HepG2 (cell line): ENCODE results near the gene RETREG2. TPM values are rescaled to one million over a fixed set of nuclear protein-coding genes. Genes with fewer than 3 reads are reported as not detected.
A peak's percentile ranks its signal among the peaks of the same experiment; 100 is the strongest.

Experiments
- CREM ChIP-seq, 2 experiments: sonication (generic) in 1 of 2; formaldehyde crosslinking in 1 of 2; IDR thresholded peaks; 2 replicates each; pipeline versions ENCODE4 v1.4.0 to v1.6.1; 2016 to 2020; ENCODE audit warnings: antibody characterized with exemption in 1 of 2, mild to moderate bottlenecking in 1 of 2, missing genetic modification reagents in 1 of 2
- KLF16 ChIP-seq, 2 experiments: sonication (generic) in 1 of 2; formaldehyde crosslinking in 1 of 2; IDR thresholded peaks; 2 replicates each; pipeline versions ENCODE4 v1.6.1 to v1.8.0; 2016 to 2023; ENCODE audit warnings: missing genetic modification reagents in 2 of 2, missing compliant biosample characterization in 1 of 2
- NR2F6 ChIP-seq, 2 experiments: IDR thresholded peaks; 2 replicates each; pipeline ENCODE4 v1.6.1; 2016; ENCODE audit warnings: antibody characterized with exemption in 1 of 2, mild to moderate bottlenecking in 1 of 2
- PITX1 ChIP-seq: sonication (generic); formaldehyde crosslinking; IDR thresholded peaks from 2 replicates; pipeline ENCODE4 v1.5.1; 2020; ENCODE audit warnings: mild to moderate bottlenecking, missing genetic modification reagents
- REPIN1 ChIP-seq: sonication (generic); formaldehyde crosslinking; IDR thresholded peaks from 2 replicates; pipeline ENCODE4 v1.8.0; 2022; ENCODE audit warnings: missing genetic modification reagents, low read depth, mild to moderate bottlenecking, borderline replicate concordance
- ZMYM3 ChIP-seq: sonication (generic); formaldehyde crosslinking; IDR thresholded peaks from 2 replicates; pipeline ENCODE4 v1.5.1; 2020; ENCODE audit warnings: mild to moderate bottlenecking, missing genetic modification reagents
- ZNF251 ChIP-seq: sonication (generic); formaldehyde crosslinking; IDR thresholded peaks from 2 replicates; pipeline ENCODE4 v1.9.0; 2021; ENCODE audit warnings: mild to moderate bottlenecking, missing genetic modification reagents
- ZNF383 ChIP-seq: sonication (generic); formaldehyde crosslinking; IDR thresholded peaks from 2 replicates; pipeline ENCODE4 v1.4.0; 2020; ENCODE audit warnings: missing genetic modification reagents, mild to moderate bottlenecking, borderline replicate concordance
- ZNF775 ChIP-seq: sonication (generic); formaldehyde crosslinking; IDR thresholded peaks from 2 replicates; pipeline ENCODE4 v1.4.0; 2020; ENCODE audit warnings: missing genetic modification reagents, mild to moderate bottlenecking, moderate library complexity, borderline replicate concordance
- ZSCAN20 ChIP-seq: sonication (generic); formaldehyde crosslinking; IDR thresholded peaks from 2 replicates; pipeline ENCODE4 v1.4.0; 2020; ENCODE audit warnings: missing genetic modification reagents, mild to moderate bottlenecking, borderline replicate concordance
- polyA plus RNA-seq, 8 experiments: library from polyadenylated mRNA; depleted of rRNA in 3 of 8; stranded (reverse) in 7 of 8; unstranded in 1 of 8; fragments of >200 nt; fragmentation: Illumina TruSeq in 4 of 8; extraction: Trizol in 4 of 8; gene quantifications; 2 replicates each; pipeline versions ENCODE4 v1.2.1 to v1.2.3, GENCODE V29; 2011 to 2016; ENCODE audit warnings: low read depth in 4 of 8, missing spikeins in 1 of 8, mixed read lengths in 1 of 8; ENCODE audit not compliant: insufficient read depth in 1 of 8
- total RNA-seq, 5 experiments: library from RNA; depleted of rRNA; stranded (reverse); fragments of >200 nt; fragmentation: Illumina TruSeq; extraction: Trizol; gene quantifications; 2 replicates each; pipeline ENCODE4 v1.2.3, GENCODE V29; 2016; ENCODE audit warnings: low read depth in 1 of 5
- TF ChIP-seq, protein P1 (sequence below): sonication (generic); formaldehyde crosslinking; IDR thresholded peaks from 2 replicates; pipeline ENCODE4 v1.4.0; 2020; ENCODE audit warnings: missing genetic modification reagents, borderline replicate concordance
- TF ChIP-seq, protein P2 (sequence below): sonication (generic); formaldehyde crosslinking; IDR thresholded peaks from 2 replicates; pipeline ENCODE4 v1.9.0; 2021; ENCODE audit warnings: missing genetic modification reagents, borderline replicate concordance
- TF ChIP-seq, protein P3 (sequence below): sonication (generic); formaldehyde crosslinking; IDR thresholded peaks from 2 replicates; pipeline ENCODE4 v1.5.0; 2020; ENCODE audit warnings: missing genetic modification reagents, mild to moderate bottlenecking, borderline replicate concordance
- TF ChIP-seq, protein P4 (sequence below): sonication (generic); formaldehyde crosslinking; IDR thresholded peaks from 2 replicates; pipeline ENCODE4 v1.4.0; 2020; ENCODE audit warnings: mild to moderate bottlenecking, missing genetic modification reagents, borderline replicate concordance

The RETREG2 gene
- total and polyA plus RNA-seq, 2 of the 13 experiments (the other 11 are each of a cell fraction or from before 2014, with no cell fraction given), result 86.0 to 134 TPM

DNA sequence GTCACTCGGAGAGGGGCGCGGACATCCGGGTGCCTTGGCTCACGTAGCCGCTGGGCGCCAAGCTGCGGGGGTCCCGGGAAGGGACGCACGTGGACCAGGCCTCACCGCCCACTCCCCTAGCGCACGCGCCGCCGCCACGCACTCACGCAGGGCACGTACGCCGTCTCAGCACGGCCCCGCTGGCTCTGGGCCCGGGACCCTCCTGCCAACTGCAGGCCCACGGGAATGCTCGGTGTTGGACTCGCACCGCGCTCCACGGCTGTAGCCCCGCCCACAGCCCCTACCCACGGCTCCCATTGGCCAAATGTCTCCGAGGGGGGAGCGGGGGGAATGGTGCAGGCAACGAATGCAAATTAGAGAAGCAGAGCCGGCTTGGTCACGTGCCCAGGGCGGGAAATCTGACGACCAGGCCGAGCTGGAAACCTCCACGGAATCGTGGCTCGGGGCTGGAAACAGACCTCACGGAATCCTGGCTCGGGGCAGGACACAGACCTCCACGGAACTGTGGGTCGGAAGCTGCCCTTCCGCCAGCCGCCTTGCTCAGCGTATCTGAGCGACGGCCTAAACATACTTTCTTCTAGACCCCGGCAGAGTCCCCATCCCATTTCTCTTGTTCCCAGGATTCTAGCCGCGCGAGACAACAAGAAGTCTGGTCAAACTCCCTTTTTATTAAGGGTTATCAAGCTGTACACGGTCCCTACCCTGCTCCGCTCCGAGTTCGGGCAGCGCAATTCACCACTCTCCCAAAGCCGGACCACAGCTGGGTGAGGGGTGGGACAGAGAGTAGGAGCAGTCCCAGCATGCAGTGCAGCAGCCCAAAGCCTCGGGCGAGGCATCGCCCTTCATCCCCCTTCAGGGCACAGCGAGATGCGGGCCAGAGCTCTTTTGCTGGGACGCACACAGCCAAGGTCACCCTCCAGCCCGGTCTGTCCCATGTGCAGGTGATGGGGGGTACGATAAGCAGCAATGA, 40.9 kb downstream of the RETREG2 start, which contains the start of gene ABCB6 (continued):
- TF ChIP-seq, protein P1, sequence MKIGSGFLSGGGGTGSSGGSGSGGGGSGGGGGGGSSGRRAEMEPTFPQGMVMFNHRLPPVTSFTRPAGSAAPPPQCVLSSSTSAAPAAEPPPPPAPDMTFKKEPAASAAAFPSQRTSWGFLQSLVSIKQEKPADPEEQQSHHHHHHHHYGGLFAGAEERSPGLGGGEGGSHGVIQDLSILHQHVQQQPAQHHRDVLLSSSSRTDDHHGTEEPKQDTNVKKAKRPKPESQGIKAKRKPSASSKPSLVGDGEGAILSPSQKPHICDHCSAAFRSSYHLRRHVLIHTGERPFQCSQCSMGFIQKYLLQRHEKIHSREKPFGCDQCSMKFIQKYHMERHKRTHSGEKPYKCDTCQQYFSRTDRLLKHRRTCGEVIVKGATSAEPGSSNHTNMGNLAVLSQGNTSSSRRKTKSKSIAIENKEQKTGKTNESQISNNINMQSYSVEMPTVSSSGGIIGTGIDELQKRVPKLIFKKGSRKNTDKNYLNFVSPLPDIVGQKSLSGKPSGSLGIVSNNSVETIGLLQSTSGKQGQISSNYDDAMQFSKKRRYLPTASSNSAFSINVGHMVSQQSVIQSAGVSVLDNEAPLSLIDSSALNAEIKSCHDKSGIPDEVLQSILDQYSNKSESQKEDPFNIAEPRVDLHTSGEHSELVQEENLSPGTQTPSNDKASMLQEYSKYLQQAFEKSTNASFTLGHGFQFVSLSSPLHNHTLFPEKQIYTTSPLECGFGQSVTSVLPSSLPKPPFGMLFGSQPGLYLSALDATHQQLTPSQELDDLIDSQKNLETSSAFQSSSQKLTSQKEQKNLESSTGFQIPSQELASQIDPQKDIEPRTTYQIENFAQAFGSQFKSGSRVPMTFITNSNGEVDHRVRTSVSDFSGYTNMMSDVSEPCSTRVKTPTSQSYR (CRISPR knock-in tag), result peak; percentile 29; the same call in 1 of the 2 replicates
- TF ChIP-seq REPIN1 (CRISPR knock-in tag) (peak; percentile 98), ZNF383 (CRISPR knock-in tag) (no peak), KLF16 (CRISPR knock-in tag; IDR thresholded peaks at IDR 0.05) (peak; percentile 6 to 95; a peak in 2 of 4 replicates), CREM (IDR thresholded peaks at IDR 0.05) (peak; percentile 39; the same call in 1 of the 2 replicates), CREM (CRISPR knock-in tag; IDR thresholded peaks at IDR 0.05) (no peak; the same call in 1 of the 2 replicates), NR2F6 (IDR thresholded peaks at IDR 0.05) (no peak), NR2F6 (CRISPR knock-in tag; IDR thresholded peaks at IDR 0.05) (no peak), ZMYM3 (CRISPR knock-in tag) (peak; percentile 24; the same call in 1 of the 2 replicates), ZSCAN20 (CRISPR knock-in tag) (peak; percentile 93; the same call in 1 of the 2 replicates), ZNF251 (CRISPR knock-in tag) (0 out of 2 replicates have a peak, but pooled peaks have one; percentile 86), PITX1 (peak; percentile 73; the same call in 1 of the 2 replicates), ZNF775 (CRISPR knock-in tag) (no peak; the same call in 1 of the 2 replicates)
- TF ChIP-seq, protein P2, sequence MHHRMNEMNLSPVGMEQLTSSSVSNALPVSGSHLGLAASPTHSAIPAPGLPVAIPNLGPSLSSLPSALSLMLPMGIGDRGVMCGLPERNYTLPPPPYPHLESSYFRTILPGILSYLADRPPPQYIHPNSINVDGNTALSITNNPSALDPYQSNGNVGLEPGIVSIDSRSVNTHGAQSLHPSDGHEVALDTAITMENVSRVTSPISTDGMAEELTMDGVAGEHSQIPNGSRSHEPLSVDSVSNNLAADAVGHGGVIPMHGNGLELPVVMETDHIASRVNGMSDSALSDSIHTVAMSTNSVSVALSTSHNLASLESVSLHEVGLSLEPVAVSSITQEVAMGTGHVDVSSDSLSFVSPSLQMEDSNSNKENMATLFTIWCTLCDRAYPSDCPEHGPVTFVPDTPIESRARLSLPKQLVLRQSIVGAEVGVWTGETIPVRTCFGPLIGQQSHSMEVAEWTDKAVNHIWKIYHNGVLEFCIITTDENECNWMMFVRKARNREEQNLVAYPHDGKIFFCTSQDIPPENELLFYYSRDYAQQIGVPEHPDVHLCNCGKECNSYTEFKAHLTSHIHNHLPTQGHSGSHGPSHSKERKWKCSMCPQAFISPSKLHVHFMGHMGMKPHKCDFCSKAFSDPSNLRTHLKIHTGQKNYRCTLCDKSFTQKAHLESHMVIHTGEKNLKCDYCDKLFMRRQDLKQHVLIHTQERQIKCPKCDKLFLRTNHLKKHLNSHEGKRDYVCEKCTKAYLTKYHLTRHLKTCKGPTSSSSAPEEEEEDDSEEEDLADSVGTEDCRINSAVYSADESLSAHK (CRISPR knock-in tag), result 0 out of 2 replicates have a peak, but pooled peaks have one; percentile 48
- TF ChIP-seq, protein P3, sequence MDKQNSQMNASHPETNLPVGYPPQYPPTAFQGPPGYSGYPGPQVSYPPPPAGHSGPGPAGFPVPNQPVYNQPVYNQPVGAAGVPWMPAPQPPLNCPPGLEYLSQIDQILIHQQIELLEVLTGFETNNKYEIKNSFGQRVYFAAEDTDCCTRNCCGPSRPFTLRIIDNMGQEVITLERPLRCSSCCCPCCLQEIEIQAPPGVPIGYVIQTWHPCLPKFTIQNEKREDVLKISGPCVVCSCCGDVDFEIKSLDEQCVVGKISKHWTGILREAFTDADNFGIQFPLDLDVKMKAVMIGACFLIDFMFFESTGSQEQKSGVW (CRISPR knock-in tag), result peak; percentile 91; the same call in 1 of the 2 replicates
- TF ChIP-seq, protein P4, sequence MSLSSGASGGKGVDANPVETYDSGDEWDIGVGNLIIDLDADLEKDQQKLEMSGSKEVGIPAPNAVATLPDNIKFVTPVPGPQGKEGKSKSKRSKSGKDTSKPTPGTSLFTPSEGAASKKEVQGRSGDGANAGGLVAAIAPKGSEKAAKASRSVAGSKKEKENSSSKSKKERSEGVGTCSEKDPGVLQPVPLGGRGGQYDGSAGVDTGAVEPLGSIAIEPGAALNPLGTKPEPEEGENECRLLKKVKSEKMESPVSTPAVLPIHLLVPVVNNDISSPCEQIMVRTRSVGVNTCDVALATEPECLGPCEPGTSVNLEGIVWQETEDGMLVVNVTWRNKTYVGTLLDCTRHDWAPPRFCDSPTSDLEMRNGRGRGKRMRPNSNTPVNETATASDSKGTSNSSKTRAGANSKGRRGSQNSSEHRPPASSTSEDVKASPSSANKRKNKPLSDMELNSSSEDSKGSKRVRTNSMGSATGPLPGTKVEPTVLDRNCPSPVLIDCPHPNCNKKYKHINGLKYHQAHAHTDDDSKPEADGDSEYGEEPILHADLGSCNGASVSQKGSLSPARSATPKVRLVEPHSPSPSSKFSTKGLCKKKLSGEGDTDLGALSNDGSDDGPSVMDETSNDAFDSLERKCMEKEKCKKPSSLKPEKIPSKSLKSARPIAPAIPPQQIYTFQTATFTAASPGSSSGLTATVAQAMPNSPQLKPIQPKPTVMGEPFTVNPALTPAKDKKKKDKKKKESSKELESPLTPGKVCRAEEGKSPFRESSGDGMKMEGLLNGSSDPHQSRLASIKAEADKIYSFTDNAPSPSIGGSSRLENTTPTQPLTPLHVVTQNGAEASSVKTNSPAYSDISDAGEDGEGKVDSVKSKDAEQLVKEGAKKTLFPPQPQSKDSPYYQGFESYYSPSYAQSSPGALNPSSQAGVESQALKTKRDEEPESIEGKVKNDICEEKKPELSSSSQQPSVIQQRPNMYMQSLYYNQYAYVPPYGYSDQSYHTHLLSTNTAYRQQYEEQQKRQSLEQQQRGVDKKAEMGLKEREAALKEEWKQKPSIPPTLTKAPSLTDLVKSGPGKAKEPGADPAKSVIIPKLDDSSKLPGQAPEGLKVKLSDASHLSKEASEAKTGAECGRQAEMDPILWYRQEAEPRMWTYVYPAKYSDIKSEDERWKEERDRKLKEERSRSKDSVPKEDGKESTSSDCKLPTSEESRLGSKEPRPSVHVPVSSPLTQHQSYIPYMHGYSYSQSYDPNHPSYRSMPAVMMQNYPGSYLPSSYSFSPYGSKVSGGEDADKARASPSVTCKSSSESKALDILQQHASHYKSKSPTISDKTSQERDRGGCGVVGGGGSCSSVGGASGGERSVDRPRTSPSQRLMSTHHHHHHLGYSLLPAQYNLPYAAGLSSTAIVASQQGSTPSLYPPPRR (CRISPR knock-in tag), result peak; percentile 85; the same call in 1 of the 2 replicates
